ENCODE data around the gene CIPC. TPM values are rescaled to one million over a fixed set of nuclear protein-coding genes. Genes with fewer than 3 reads are reported as not detected.

The CIPC gene
- total RNA-seq, 1 experiment from 2014 or later: 20.6 TPM

DNA sequence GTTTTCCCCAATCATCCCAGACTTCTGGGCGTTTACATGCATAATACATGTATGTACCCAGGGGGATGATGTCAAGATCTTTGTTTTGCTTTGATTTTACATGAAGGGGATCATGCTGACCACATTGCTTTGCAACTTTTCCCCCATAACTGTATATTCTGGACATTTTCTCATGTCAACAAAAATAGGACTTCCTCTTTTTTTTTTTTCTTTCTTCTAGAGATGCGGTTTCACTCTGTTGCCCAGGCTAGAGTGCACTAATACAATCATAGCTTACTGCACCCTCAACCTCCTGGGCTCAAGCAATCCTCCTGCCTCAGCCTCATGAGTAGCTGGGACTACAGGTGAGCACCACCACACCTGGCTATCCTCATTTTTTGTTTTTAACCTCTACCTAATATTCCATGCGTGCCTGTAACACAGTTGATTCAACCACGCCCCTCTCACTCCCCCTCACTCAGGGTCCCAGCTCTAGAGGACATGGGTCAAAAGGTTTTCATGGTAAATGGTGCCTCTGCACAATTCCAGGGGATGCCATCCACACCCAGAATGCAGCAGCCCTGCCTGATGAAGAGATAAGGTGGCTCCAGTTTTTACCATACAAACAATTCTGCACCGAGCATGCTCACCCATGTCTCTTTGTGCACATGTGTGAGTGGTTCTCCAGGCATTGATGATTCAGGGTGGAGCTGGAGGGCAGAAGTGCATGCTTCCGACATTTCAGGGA lies 32.0 kb upstream of the CIPC start (continued):
- TF ChIP-seq, protein P1, sequence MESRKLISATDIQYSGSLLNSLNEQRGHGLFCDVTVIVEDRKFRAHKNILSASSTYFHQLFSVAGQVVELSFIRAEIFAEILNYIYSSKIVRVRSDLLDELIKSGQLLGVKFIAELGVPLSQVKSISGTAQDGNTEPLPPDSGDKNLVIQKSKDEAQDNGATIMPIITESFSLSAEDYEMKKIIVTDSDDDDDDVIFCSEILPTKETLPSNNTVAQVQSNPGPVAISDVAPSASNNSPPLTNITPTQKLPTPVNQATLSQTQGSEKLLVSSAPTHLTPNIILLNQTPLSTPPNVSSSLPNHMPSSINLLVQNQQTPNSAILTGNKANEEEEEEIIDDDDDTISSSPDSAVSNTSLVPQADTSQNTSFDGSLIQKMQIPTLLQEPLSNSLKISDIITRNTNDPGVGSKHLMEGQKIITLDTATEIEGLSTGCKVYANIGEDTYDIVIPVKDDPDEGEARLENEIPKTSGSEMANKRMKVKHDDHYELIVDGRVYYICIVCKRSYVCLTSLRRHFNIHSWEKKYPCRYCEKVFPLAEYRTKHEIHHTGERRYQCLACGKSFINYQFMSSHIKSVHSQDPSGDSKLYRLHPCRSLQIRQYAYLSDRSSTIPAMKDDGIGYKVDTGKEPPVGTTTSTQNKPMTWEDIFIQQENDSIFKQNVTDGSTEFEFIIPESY (IDR thresholded peaks at IDR 0.05; ENCODE audit: extremely low read depth, insufficient replicate concordance, low read length): no peak
- no peak for TF ChIP-seq JUND (IDR thresholded peaks at IDR 0.05)
- TF ChIP-seq, protein P2, sequence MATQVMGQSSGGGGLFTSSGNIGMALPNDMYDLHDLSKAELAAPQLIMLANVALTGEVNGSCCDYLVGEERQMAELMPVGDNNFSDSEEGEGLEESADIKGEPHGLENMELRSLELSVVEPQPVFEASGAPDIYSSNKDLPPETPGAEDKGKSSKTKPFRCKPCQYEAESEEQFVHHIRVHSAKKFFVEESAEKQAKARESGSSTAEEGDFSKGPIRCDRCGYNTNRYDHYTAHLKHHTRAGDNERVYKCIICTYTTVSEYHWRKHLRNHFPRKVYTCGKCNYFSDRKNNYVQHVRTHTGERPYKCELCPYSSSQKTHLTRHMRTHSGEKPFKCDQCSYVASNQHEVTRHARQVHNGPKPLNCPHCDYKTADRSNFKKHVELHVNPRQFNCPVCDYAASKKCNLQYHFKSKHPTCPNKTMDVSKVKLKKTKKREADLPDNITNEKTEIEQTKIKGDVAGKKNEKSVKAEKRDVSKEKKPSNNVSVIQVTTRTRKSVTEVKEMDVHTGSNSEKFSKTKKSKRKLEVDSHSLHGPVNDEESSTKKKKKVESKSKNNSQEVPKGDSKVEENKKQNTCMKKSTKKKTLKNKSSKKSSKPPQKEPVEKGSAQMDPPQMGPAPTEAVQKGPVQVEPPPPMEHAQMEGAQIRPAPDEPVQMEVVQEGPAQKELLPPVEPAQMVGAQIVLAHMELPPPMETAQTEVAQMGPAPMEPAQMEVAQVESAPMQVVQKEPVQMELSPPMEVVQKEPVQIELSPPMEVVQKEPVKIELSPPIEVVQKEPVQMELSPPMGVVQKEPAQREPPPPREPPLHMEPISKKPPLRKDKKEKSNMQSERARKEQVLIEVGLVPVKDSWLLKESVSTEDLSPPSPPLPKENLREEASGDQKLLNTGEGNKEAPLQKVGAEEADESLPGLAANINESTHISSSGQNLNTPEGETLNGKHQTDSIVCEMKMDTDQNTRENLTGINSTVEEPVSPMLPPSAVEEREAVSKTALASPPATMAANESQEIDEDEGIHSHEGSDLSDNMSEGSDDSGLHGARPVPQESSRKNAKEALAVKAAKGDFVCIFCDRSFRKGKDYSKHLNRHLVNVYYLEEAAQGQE (IDR thresholded peaks at IDR 0.05; ENCODE audit: low read depth): no peak

DNA sequence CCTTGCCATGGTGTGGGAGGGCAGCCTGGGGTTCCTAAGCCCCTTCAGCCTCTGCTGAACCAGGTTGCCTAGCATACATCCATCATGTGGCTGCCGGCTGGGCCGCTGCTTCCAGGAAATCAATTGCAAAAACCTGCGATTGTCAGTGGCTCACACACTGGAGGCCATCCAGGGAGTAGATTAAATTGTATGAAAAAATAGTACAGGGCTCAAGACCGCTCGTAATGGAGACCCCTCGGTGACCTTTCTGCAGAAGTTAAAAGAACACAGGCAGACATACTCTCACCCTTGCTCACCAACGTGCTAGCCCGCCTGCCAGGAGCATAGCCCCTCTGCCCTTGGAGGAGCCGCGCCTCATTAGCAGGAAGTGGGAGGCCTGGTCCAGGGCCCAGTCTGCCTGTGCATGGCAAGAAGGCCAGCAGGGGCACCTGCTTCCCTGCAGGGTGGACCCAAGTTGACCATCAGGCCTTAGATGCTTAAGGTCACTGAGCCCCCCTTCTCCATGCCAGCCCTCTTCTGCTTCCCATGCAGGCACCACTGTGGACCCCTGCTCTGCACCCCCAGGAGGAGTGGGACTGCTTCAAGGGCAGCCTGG lies 31.4 kb upstream of the CIPC start:
- Histone ChIP-seq H3K4me2 (ENCODE audit: low read length) (no peak overlapping the region), H3K79me2 (ENCODE audit: insufficient read depth, low read length) (no peaks in the 10 kb centered on the region), H4K20me1 (ENCODE audit: insufficient read depth) (no peaks in the 10 kb centered on the region), H3K4me1 (ENCODE audit: control insufficient read depth in 1 of 2, insufficient read depth in 2 of 2, low read length in 2 of 2) (peaks cover 13 to 30% of the 10 kb centered on the region in 2 experiments), H3K27me3 (ENCODE audit: insufficient read depth, low read length) (no peaks in the 10 kb centered on the region), H2AFZ (ENCODE audit: low read depth, low read length, poor library complexity, severe bottlenecking) (no peak overlapping the region), H3K9ac (ENCODE audit: low read length) (no peak overlapping the region), H3K27ac (ENCODE audit: low read depth, low read length) (no peak overlapping the region), H3K9me3 (ENCODE audit: control insufficient read depth in 1 of 2, insufficient read depth in 1 of 2, low read depth in 1 of 2, low read length in 2 of 2) (no peaks in the 10 kb centered on the region), H3K36me3 (ENCODE audit: control insufficient read depth in 1 of 2, insufficient read depth in 2 of 2, low read length in 2 of 2) (no peaks in the 10 kb centered on the region), H3K9me2 (ENCODE audit: insufficient read depth) (no peaks in the 10 kb centered on the region), H3K4me3 (replicated peaks in 1 of 2; ENCODE audit: low read depth in 1 of 2, low read length in 2 of 2) (no peak overlapping the region)
- no peak for DNase-seq (ENCODE audit: low read depth, low spot score)
- TF ChIP-seq POLR2A (IDR thresholded peaks at IDR 0.05; ENCODE audit: borderline replicate concordance, extremely low read depth, insufficient read depth, insufficient read length): no peak
- no peak for TF ChIP-seq ELF1 (IDR thresholded peaks at IDR 0.05; ENCODE audit: borderline replicate concordance, low read depth)
- TF ChIP-seq RAD21 (IDR thresholded peaks at IDR 0.05; ENCODE audit: low read depth): no peak
- no peak for TF ChIP-seq CEBPB (IDR thresholded peaks at IDR 0.05; ENCODE audit: low read depth)
- TF ChIP-seq, protein P3, sequence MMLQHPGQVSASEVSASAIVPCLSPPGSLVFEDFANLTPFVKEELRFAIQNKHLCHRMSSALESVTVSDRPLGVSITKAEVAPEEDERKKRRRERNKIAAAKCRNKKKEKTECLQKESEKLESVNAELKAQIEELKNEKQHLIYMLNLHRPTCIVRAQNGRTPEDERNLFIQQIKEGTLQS (IDR thresholded peaks at IDR 0.05): no peak
- TF ChIP-seq FOSL1 (IDR thresholded peaks at IDR 0.05; ENCODE audit: low read depth): no peak
- TF ChIP-seq, protein P4, sequence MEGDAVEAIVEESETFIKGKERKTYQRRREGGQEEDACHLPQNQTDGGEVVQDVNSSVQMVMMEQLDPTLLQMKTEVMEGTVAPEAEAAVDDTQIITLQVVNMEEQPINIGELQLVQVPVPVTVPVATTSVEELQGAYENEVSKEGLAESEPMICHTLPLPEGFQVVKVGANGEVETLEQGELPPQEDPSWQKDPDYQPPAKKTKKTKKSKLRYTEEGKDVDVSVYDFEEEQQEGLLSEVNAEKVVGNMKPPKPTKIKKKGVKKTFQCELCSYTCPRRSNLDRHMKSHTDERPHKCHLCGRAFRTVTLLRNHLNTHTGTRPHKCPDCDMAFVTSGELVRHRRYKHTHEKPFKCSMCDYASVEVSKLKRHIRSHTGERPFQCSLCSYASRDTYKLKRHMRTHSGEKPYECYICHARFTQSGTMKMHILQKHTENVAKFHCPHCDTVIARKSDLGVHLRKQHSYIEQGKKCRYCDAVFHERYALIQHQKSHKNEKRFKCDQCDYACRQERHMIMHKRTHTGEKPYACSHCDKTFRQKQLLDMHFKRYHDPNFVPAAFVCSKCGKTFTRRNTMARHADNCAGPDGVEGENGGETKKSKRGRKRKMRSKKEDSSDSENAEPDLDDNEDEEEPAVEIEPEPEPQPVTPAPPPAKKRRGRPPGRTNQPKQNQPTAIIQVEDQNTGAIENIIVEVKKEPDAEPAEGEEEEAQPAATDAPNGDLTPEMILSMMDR (IDR thresholded peaks at IDR 0.05 in 2 of 3, conservative IDR thresholded peaks at IDR 0.05 in 1 of 3; ENCODE audit: borderline replicate concordance in 1 of 3, insufficient read depth in 1 of 3, low read depth in 2 of 3, low read length in 2 of 3): no peak
- no peak for TF ChIP-seq EZH2 (IDR thresholded peaks at IDR 0.05)
- no peak for TF ChIP-seq EZH2phosphoT487 (IDR thresholded peaks at IDR 0.05; ENCODE audit: borderline replicate concordance)
- no peak for TF ChIP-seq EGR1 (IDR thresholded peaks at IDR 0.05; ENCODE audit: low read depth)
- TF ChIP-seq ZNF274 (IDR thresholded peaks at IDR 0.05; ENCODE audit: low read depth, low read length): no peak
- no peak for TF ChIP-seq SP1 (IDR thresholded peaks at IDR 0.05; ENCODE audit: low read depth)
- no peak for TF ChIP-seq JUND (IDR thresholded peaks at IDR 0.05)
- intact Hi-C loops (cut with micrococcal nuclease): loop anchor here (10.0 kb wide), 1 partner anchor 352 kb away; no protein-coding TSS in a partner anchor
- ChIA-PET RAD21 (ENCODE audit: low non-redundant PET in 1 of 2, low total read pairs in 2 of 2, uncharacterized antibody in 2 of 2, unreplicated experiment in 2 of 2) (interaction anchor here in 1 of 2 experiments (2.2 kb wide), 1 partner anchor 191 kb away, joined by 7 read pairs; no protein-coding TSS in a partner anchor), CTCF (interaction anchor here (7.3 kb wide), 1 partner anchor 191 kb away, joined by 272 read pairs; no protein-coding TSS in a partner anchor), POLR2A (no interaction called here)
- no peak for ATAC-seq
- BruUV-seq (replicated peaks): no TSS peak
